ENCODE measurements around the gene EMB. TPM values are rescaled to one million over a fixed set of nuclear protein-coding genes. Genes with fewer than 3 reads are reported as not detected.

Gene EMB
- total and polyA plus RNA-seq, 9 of the 15 experiments (the other 6 are each of a cell fraction or from before 2014, with no cell fraction given): 0.31 TPM; not detected in 8

GRCh38 chr5:50447941-50448340 is 6.9 kb upstream of the EMB start:
- ChIA-PET CTCF (ENCODE audit: low intra/inter-chr PET ratio) (no interaction called here), POLR2A (no interaction called here)
- no peaks in the 10 kb centered on the region for H3K4me1 ChIP-seq (replicated peaks in 1 of 2; ENCODE audit: control insufficient read depth in 2 of 2, insufficient read depth in 2 of 2, low read length in 2 of 2)
- H2AFZ ChIP-seq (ENCODE audit: low read depth, low read length): no peak overlapping the region
- 0% methylated on average over 7 of the region's 7 CpGs for WGBS (ENCODE audit: insufficient coverage, low coverage, missing lambda C conversion rate)
- H3K4me2 ChIP-seq (ENCODE audit: insufficient read depth, low read length): no peak overlapping the region
- intact Hi-C loops (cut with micrococcal nuclease) (no loop called here), in situ Hi-C loops (cut with MboI) (no loop called here)
- no peak overlapping the region for H3K9ac ChIP-seq (ENCODE audit: insufficient read depth in 1 of 2, low read depth in 2 of 2, low read length in 2 of 2)
- no peak for FAIRE-seq
- no peaks in the 10 kb centered on the region for H3K36me3 ChIP-seq (ENCODE audit: control insufficient read depth, insufficient read depth, low read length)
- TF ChIP-seq RCOR1 (IDR thresholded peaks at IDR 0.05; ENCODE audit: borderline replicate concordance in 1 of 2, low read depth in 2 of 2, low read length in 2 of 2) (no peak), SETDB1 (IDR thresholded peaks at IDR 0.05; ENCODE audit: low read length) (no peak), CTCFL (IDR thresholded peaks at IDR 0.05; ENCODE audit: borderline replicate concordance, insufficient read depth, low read depth, low read length, poor library complexity, severe bottlenecking) (no peak), NONO (IDR thresholded peaks at IDR 0.05; ENCODE audit: low read depth in 2 of 2, low read length in 1 of 2) (no peak), ZNF41 (CRISPR knock-in tag; conservative IDR thresholded peaks at IDR 0.05) (no peak)
- no peak overlapping the region for H3K27ac ChIP-seq (ENCODE audit: extremely low read depth, low read depth, low read length)
- H3K79me2 ChIP-seq (ENCODE audit: control insufficient read depth, insufficient read depth, low read length): no peaks in the 10 kb centered on the region
- BruUV-seq (replicated peaks): no TSS peak
- H3K9me1 ChIP-seq (ENCODE audit: control insufficient read depth, insufficient read depth, low read length): no peaks in the 10 kb centered on the region
- H3K4me3 ChIP-seq: no peak overlapping the region
- H3K27me3 ChIP-seq (ENCODE audit: control insufficient read depth in 2 of 2, insufficient read depth in 2 of 2, low read length in 2 of 2): no peaks in the 10 kb centered on the region
- H4K20me1 ChIP-seq (replicated peaks; ENCODE audit: control insufficient read depth, insufficient read depth, low read length): no peaks in the 10 kb centered on the region
- ATAC-seq: no peak
- H3K9me3 ChIP-seq (replicated peaks; ENCODE audit: control insufficient read depth, insufficient read depth, low read depth, low read length): no peaks in the 10 kb centered on the region; the same call in 1 of the 2 replicates
- no peak for DNase-seq (ENCODE audit: extremely low read depth in 1 of 4, low spot score in 3 of 4)

Measured in K562 (cell line).